Measurements from ENCODE around the gene EPB41L4A.
"Not testable (repeated sequence)": the region's sequence is repeated elsewhere in the genome, so short reads cannot be mapped to it uniquely, and the experiment has no call there.

The EPB41L4A gene

GRCh38 chr5:112419164-112419985 is at the start of gene EPB41L4A:
EPB41L4A (minus strand) TSS chr5:112419277; CDS start chr5:112419039, 238 bp downstream.
- DNase-seq (ENCODE audit: low read depth in 2 of 2) = peak in 1 of 2 donors; percentile 0

GRCh38 chr5:112467485-112467884 is 48.4 kb upstream of the EPB41L4A start:
- DNase-seq (ENCODE audit: low read depth in 2 of 2) = no peak

- DNase-seq (ENCODE audit: low read depth in 2 of 2) = not testable (repeated sequence)
Measured at GRCh38 chr5:112466261-112466660, 47.2 kb upstream of the EPB41L4A start.

- not testable (repeated sequence) for DNase-seq (ENCODE audit: low read depth in 2 of 2)
Measured at GRCh38 chr5:112447187-112447760, 28.2 kb upstream of the EPB41L4A start.

- no peak for DNase-seq (ENCODE audit: low read depth in 2 of 2)
Measured at GRCh38 chr5:112445626-112446350, 26.7 kb upstream of the EPB41L4A start.

GRCh38 chr5:112443932-112444331 is 24.9 kb upstream of the EPB41L4A start:
- DNase-seq (ENCODE audit: low read depth in 2 of 2) = not testable (repeated sequence)

GRCh38 chr5:112440031-112440430 is 21.0 kb upstream of the EPB41L4A start:
- no peak for DNase-seq (ENCODE audit: low read depth in 2 of 2)

- DNase-seq (ENCODE audit: low read depth in 2 of 2) = no peak
Measured at GRCh38 chr5:112436144-112436543, 17.1 kb upstream of the EPB41L4A start.

GRCh38 chr5:112434641-112435040 is 15.6 kb upstream of the EPB41L4A start:
- no peak for DNase-seq (ENCODE audit: low read depth in 2 of 2)

- DNase-seq (ENCODE audit: low read depth in 2 of 2) = not testable (repeated sequence)
Measured at GRCh38 chr5:112426202-112426601, 7.1 kb upstream of the EPB41L4A start.

- peak; percentile 29 to 34 for DNase-seq (ENCODE audit: low read depth in 2 of 2)
Measured at GRCh38 chr5:112419986-112420864, 1.1 kb upstream of the EPB41L4A start.

- DNase-seq (ENCODE audit: low read depth in 2 of 2) = peak in 1 of 2 donors; percentile 0
Measured at GRCh38 chr5:112418659-112419163, 366 bp downstream of the EPB41L4A start.

GRCh38 chr5:112417931-112418658 is 982 bp downstream of the EPB41L4A start:
- peak; percentile 38 to 44 for DNase-seq (ENCODE audit: low read depth in 2 of 2)

GRCh38 chr5:112415552-112415951 is 3.5 kb downstream of the EPB41L4A start:
- DNase-seq (ENCODE audit: low read depth in 2 of 2) = no peak

- no peak for DNase-seq (ENCODE audit: low read depth in 2 of 2)
Measured at GRCh38 chr5:112413611-112414010, 5.5 kb downstream of the EPB41L4A start.

- DNase-seq (ENCODE audit: low read depth in 2 of 2) = no peak
Measured at GRCh38 chr5:112412346-112412745, 6.7 kb downstream of the EPB41L4A start.

- no peak for DNase-seq (ENCODE audit: low read depth in 2 of 2)
Measured at GRCh38 chr5:112411903-112412302, 7.2 kb downstream of the EPB41L4A start.

GRCh38 chr5:112407666-112408065 is 11.4 kb downstream of the EPB41L4A start:
- DNase-seq (ENCODE audit: low read depth in 2 of 2) = no peak

- DNase-seq (ENCODE audit: low read depth in 2 of 2) = no peak
Measured at GRCh38 chr5:112407240-112407639, 11.8 kb downstream of the EPB41L4A start.

GRCh38 chr5:112403069-112403468 is 16.0 kb downstream of the EPB41L4A start:
- no peak for DNase-seq (ENCODE audit: low read depth in 2 of 2)

- DNase-seq (ENCODE audit: low read depth in 2 of 2) = no peak
Measured at GRCh38 chr5:112401924-112402323, 17.2 kb downstream of the EPB41L4A start.
